Non-pigmented ciliary epithelial cell (primary cell): Measurements from ENCODE around the gene HSD3B7.
A peak's percentile ranks its signal among the peaks of the same experiment; 100 is the strongest.

ENCODE experiments used
- DNase-seq: peaks from one replicate; pipeline ENCODE4 v3.0.0-alpha.2; 2010; ENCODE audit warnings: low read depth

The HSD3B7 gene

DNA sequence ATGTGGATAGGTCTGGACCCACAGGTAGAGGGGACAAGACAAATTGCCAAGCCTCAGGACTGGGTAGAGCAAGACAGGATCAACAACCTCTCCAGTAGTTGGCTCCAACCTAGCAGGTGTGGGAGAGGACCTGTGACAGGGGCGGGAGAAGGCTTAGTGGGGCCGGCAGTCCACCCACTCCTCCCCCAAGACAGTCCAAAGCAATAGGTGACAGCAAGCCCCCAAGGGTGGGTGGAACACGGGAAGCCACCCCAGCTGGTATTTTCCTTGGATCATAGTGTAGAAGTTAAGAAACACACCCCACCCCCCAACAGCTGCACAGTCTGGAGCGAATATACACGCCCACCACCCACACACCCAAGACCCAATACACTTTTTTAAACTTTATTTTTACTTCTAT, 44.3 kb downstream of the HSD3B7 start:
- DNase-seq = no peak

DNA sequence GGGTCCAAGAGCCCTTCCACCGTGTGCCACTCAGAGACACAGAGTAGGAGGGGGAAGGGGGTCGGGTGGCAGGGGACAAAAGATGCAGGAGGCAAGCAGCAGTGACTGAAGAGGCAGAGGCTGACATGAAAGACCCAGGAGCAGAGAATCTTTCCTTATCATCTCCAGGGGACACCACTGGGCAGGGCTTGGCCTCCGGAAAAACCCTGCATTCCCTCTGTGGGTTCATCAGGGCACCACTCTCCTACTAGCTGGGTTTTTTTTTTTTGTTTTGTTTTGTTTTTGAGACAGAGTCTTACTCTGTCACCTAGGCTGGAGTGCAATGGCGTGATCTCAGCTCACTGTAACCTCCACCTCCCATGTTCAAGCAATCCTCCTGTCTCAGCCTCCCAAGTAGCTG, 46.3 kb downstream of the HSD3B7 start:
- DNase-seq = no peak

DNA sequence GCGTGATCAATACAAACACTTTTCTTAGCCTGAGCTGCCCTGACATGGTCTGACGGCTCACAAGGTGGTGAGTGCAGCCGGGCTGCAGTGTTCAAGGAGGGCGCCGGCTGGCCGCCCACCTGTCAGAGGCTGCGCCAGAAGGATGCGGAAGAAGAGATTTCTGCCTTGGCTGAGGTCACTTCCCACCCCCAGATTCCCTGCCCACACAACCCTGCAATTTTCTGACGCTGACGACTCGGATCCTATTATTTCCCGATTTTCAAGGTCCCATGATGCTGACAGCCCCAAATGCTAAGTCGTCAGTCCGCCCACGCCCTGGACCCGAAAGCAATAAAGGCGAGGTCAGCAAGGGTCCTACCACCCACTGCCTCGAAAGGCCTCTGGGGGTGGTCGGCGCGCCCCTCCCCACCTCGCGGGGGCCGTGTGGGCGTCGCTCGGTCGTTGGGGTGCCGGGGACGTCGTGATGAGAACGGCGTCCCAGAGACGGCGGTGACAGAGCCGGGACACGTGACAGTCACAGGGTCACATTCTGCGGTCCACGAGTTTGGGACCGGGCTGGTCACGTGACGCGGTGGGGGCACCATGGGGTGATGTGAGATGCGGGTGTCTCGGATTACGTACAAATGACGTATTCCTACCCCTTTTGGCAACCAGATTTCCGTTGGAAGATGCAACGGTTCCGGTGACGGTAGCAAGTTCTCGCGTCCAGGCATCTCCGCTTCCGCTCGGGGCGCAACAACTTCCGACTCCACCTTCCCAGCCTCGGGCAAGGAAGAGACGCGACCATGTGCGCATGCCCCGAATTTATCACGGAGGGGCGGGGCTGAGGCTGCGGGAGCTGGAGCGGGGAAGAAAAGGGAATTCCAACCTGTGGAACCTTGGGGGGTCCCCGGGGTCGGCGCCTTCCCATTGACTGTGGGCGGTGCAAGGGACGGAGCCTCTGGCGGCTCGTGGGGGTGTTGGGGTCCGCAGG, 48.0 kb downstream of the HSD3B7 start, which contains the start of gene STX4:
Gene STX4 (plus strand): TSS at position 823 of the 973 bp plus-strand sequence. CDS start 248 bp downstream, outside the sequence.
- DNase-seq = peak; percentile 92

GRCh38 chr16:31033709-31034492, 48.9 kb downstream of the HSD3B7 start:
- DNase-seq = peak; percentile 15

- DNase-seq = no peak
Measured at GRCh38 chr16:31036691-31037090, 51.7 kb downstream of the HSD3B7 start.
